Stimulated activated CD8-positive, alpha-beta memory T cell treated with anti-CD3 and anti-CD28 coated beads, Interleukin-7, amount 100 ng/mL, for 4 hours (primary cell): ENCODE results near the gene IGFBP2.

Experiments
- DNase-seq, 2 donors: peaks; one replicate each; pipeline ENCODE4 v3.0.0-alpha.2; 2020; ENCODE audit warnings: low read depth in 2 of 2

The IGFBP2 gene

GRCh38 chr2:216702756-216703155 is 69.5 kb downstream of the IGFBP2 start:
- DNase-seq, result no peak

GRCh38 chr2:216710551-216711301 is 77.5 kb downstream of the IGFBP2 start:
- DNase-seq, result no peak

GRCh38 chr2:216711348-216711747 is 78.1 kb downstream of the IGFBP2 start:
- no peak for DNase-seq

GRCh38 chr2:216713691-216714336 is 80.6 kb downstream of the IGFBP2 start:
- no peak for DNase-seq
